Astrocyte (in vitro differentiated cells and primary cell): ENCODE results near the gene ZNF467. TPM values are rescaled to one million over a fixed set of nuclear protein-coding genes. Genes with fewer than 3 reads are reported as not detected.

Experiments used
- DNase-seq: peaks from one replicate; pipeline ENCODE4 v3.0.0-alpha.2; 2010; ENCODE audit warnings: low read depth
- FAIRE-seq: peaks from 2 replicates; lab custom pipeline; 2011; peaks lifted over from hg19 to GRCh38; lab: Jason Lieb, UNC
- H2AFZ ChIP-seq: 2 replicates; pipeline ENCODE4 v1.6.0; 2012; ENCODE audit warnings: low read depth, low read length, inconsistent platforms
- H3K27ac ChIP-seq: 2 replicates; pipeline ENCODE4 v1.5.1; 2011; ENCODE audit warnings: low read depth, low read length, inconsistent platforms
- H3K27me3 ChIP-seq: 2 replicates; pipeline ENCODE4 v1.6.0; 2011; ENCODE audit warnings: low read length, inconsistent platforms; ENCODE audit not compliant: insufficient read depth
- H3K36me3 ChIP-seq: 2 replicates; pipeline ENCODE4 v1.5.1; 2011; ENCODE audit warnings: low read length, inconsistent platforms; ENCODE audit not compliant: insufficient read depth
- H3K4me1 ChIP-seq: 2 replicates; pipeline ENCODE4 v1.5.1; 2011; ENCODE audit warnings: low read length, inconsistent platforms; ENCODE audit not compliant: insufficient read depth
- H3K4me2 ChIP-seq: 2 replicates; pipeline ENCODE4 v1.6.0; 2012; ENCODE audit warnings: low read length, inconsistent platforms
- H3K4me3 ChIP-seq: 2 replicates; pipeline ENCODE4 v1.5.1; 2011; ENCODE audit warnings: low read depth, mild to moderate bottlenecking, low read length, inconsistent platforms; ENCODE audit not compliant: insufficient read depth
- H3K79me2 ChIP-seq: 2 replicates; pipeline ENCODE4 v1.6.0; 2012; ENCODE audit warnings: mild to moderate bottlenecking, low read length, inconsistent platforms; ENCODE audit not compliant: insufficient read depth
- H3K9ac ChIP-seq: 2 replicates; pipeline ENCODE4 v1.6.0; 2012; ENCODE audit warnings: mild to moderate bottlenecking, low read length, inconsistent platforms
- H3K9me3 ChIP-seq: 2 replicates; pipeline ENCODE4 v1.5.1; 2012; ENCODE audit warnings: low read depth, mild to moderate bottlenecking, low read length, inconsistent platforms; ENCODE audit not compliant: insufficient read depth
- H4K20me1 ChIP-seq: 2 replicates; pipeline ENCODE4 v1.6.0; 2012; ENCODE audit warnings: low read length, inconsistent platforms; ENCODE audit not compliant: insufficient read depth
- H3K27ac Mint-ChIP-seq: one replicate; pipeline ENCODE4 v1.8.0; 2021; ENCODE audit warnings: mild to moderate bottlenecking, mixed read lengths; ENCODE audit not compliant: unreplicated experiment
- H3K27me3 Mint-ChIP-seq: one replicate; pipeline ENCODE4 v1.8.0; 2021; ENCODE audit warnings: low read depth, mixed read lengths; ENCODE audit not compliant: unreplicated experiment
- H3K36me3 Mint-ChIP-seq: one replicate; pipeline ENCODE4 v1.8.0; 2021; ENCODE audit warnings: low read depth, mixed read lengths; ENCODE audit not compliant: unreplicated experiment
- H3K4me1 Mint-ChIP-seq: one replicate; pipeline ENCODE4 v1.8.0; 2021; ENCODE audit warnings: low read depth, mixed read lengths; ENCODE audit not compliant: unreplicated experiment
- H3K4me3 Mint-ChIP-seq: one replicate; pipeline ENCODE4 v1.8.0; 2021; ENCODE audit warnings: mild to moderate bottlenecking, moderate library complexity, mixed read lengths; ENCODE audit not compliant: unreplicated experiment
- H3K9me3 Mint-ChIP-seq: one replicate; pipeline ENCODE4 v1.8.0; 2021; ENCODE audit warnings: mild to moderate bottlenecking, mixed read lengths; ENCODE audit not compliant: unreplicated experiment
- CTCF ChIP-seq: IDR thresholded peaks from 2 replicates; pipeline ENCODE4 v1.5.1; 2011; ENCODE audit warnings: low read depth, mild to moderate bottlenecking, inconsistent platforms, low read length, moderate library complexity; ENCODE audit not compliant: insufficient read depth
- EZH2 ChIP-seq: IDR thresholded peaks from 2 replicates; pipeline ENCODE4 v1.6.1; 2012; ENCODE audit warnings: mild to moderate bottlenecking, low read length, inconsistent platforms; ENCODE audit not compliant: insufficient read depth
- total RNA-seq: library from RNA; stranded (reverse); gene quantifications from 2 replicates; pipeline ENCODE4 v1.2.1, GENCODE V29; 2021

The ZNF467 gene
- total RNA-seq, 1 donor from 2014 or later = 16.6 TPM

- H3K27ac ChIP-seq = no peak overlapping the region
- H3K27me3 ChIP-seq = peaks cover 7% of the 10 kb centered on the region
- Mint-ChIP-seq H3K27me3 (peaks cover 54% of the 10 kb centered on the region), H3K36me3 (no peaks in the 10 kb centered on the region), H3K4me1 (no peaks in the 10 kb centered on the region), H3K4me3 (no peak overlapping the region), H3K9me3 (no peaks in the 10 kb centered on the region), H3K27ac (no peak overlapping the region)
- DNase-seq (no peak), FAIRE-seq (no peak)
- H4K20me1 ChIP-seq = no peaks in the 10 kb centered on the region
- no peak for TF ChIP-seq EZH2
- no peak for TF ChIP-seq CTCF
- H3K4me2 ChIP-seq = no peak overlapping the region
- H3K9me3 ChIP-seq = no peaks in the 10 kb centered on the region
- H3K36me3 ChIP-seq = no peaks in the 10 kb centered on the region
- H3K9ac ChIP-seq = no peak overlapping the region
- no peaks in the 10 kb centered on the region for H3K4me1 ChIP-seq
- no peak overlapping the region for H3K4me3 ChIP-seq
- no peak overlapping the region for H2AFZ ChIP-seq
- H3K79me2 ChIP-seq = no peaks in the 10 kb centered on the region
Observed at GRCh38 chr7:149806726-149807125, 33.3 kb upstream of the ZNF467 start.

GRCh38 chr7:149804106-149804505 is 30.7 kb upstream of the ZNF467 start:
- Mint-ChIP-seq H3K27ac (no peak overlapping the region), H3K9me3 (no peaks in the 10 kb centered on the region)

More at GRCh38 chr7:149804106-149804505, 30.7 kb upstream of the ZNF467 start:
- Histone ChIP-seq H3K79me2 (no peaks in the 10 kb centered on the region), H3K36me3 (no peaks in the 10 kb centered on the region), H3K4me1 (no peaks in the 10 kb centered on the region), H3K9me3 (no peaks in the 10 kb centered on the region), H4K20me1 (no peaks in the 10 kb centered on the region), H2AFZ (no peak overlapping the region), H3K4me2 (no peak overlapping the region), H3K9ac (no peak overlapping the region), H3K27me3 (no peaks in the 10 kb centered on the region), H3K27ac (no peak overlapping the region), H3K4me3 (no peak overlapping the region)
- FAIRE-seq (no peak), DNase-seq (no peak)
- no peaks in the 10 kb centered on the region for H3K36me3 Mint-ChIP-seq
- H3K27me3 Mint-ChIP-seq = peaks cover 46% of the 10 kb centered on the region
- H3K4me1 Mint-ChIP-seq = no peaks in the 10 kb centered on the region
- no peak for TF ChIP-seq CTCF
- no peak for TF ChIP-seq EZH2
- H3K4me3 Mint-ChIP-seq = no peak overlapping the region
